SK-N-SH (cell line): Measurements from ENCODE around the gene PCP4.

Experiments
- CTCF ChIP-seq: fragments of 200-600 bp; sonication (generic); IDR thresholded peaks from 2 replicates; pipeline ENCODE4 v1.6.1; 2017; ENCODE audit warnings: antibody characterized with exemption, mild to moderate bottlenecking, moderate library complexity
- EP300 ChIP-seq, 2 experiments: IDR thresholded peaks; 2 replicates each; pipeline versions ENCODE4 v1.4.0 to v1.6.1; 2012; ENCODE audit warnings: borderline replicate concordance in 1 of 2, low read depth in 1 of 2, low read length in 1 of 2
- IRF3 ChIP-seq: fragments of 150-350 bp; IDR thresholded peaks from 2 replicates; pipeline ENCODE4 v1.6.1; 2016; ENCODE audit warnings: mild to moderate bottlenecking, low read depth, low read length
- MAX ChIP-seq: IDR thresholded peaks from 2 replicates; pipeline ENCODE4 v1.4.0; 2012; ENCODE audit warnings: low read depth
- NRF1 ChIP-seq: IDR thresholded peaks from 2 replicates; pipeline ENCODE4 v1.6.1; 2012; ENCODE audit warnings: low read depth, mild to moderate bottlenecking, low read length
- POLR2AphosphoS5 ChIP-seq: IDR thresholded peaks from 2 replicates; pipeline ENCODE4 v1.6.1; 2012; ENCODE audit warnings: low read depth, low read length
- RCOR1 ChIP-seq: fragments of 150-350 bp; IDR thresholded peaks from 2 replicates; pipeline ENCODE4 v1.6.1; 2017; ENCODE audit warnings: antibody characterized with exemption, low read length
- REST ChIP-seq: IDR thresholded peaks from 2 replicates; pipeline ENCODE4 v1.6.1; 2012; ENCODE audit warnings: mild to moderate bottlenecking, low read depth, low read length, moderate library complexity
- RFX5 ChIP-seq: IDR thresholded peaks from 2 replicates; pipeline ENCODE4 v1.6.1; 2012; ENCODE audit warnings: mild to moderate bottlenecking, improper control_type of control experiment, low read length
- TCF12 ChIP-seq: IDR thresholded peaks from 2 replicates; pipeline ENCODE4 v1.4.0; 2012
- USF2 ChIP-seq: fragments of 150-350 bp; IDR thresholded peaks from 2 replicates; pipeline ENCODE4 v1.6.1; 2017; ENCODE audit warnings: antibody characterized with exemption, low read length, low read depth, borderline replicate concordance
- ZBTB33 ChIP-seq: IDR thresholded peaks from 2 replicates; pipeline ENCODE4 v1.4.0; 2012; ENCODE audit warnings: low read depth, borderline replicate concordance

GRCh38 chr21:39891111-39891510, 23.9 kb downstream of the PCP4 start:
- TF ChIP-seq TCF12 (no peak), CTCF (no peak), EP300 (IDR thresholded peaks at IDR 0.05; ENCODE audit: borderline replicate concordance in 1 of 2, low read depth in 1 of 2, low read length in 1 of 2) (no peak), POLR2AphosphoS5 (no peak), NRF1 (no peak), REST (no peak), RCOR1 (no peak), ZBTB33 (no peak), RFX5 (no peak), IRF3 (no peak), USF2 (no peak), MAX (no peak)
